ENCODE measurements around the gene VPS13D.

VPS13D gene

DNA sequence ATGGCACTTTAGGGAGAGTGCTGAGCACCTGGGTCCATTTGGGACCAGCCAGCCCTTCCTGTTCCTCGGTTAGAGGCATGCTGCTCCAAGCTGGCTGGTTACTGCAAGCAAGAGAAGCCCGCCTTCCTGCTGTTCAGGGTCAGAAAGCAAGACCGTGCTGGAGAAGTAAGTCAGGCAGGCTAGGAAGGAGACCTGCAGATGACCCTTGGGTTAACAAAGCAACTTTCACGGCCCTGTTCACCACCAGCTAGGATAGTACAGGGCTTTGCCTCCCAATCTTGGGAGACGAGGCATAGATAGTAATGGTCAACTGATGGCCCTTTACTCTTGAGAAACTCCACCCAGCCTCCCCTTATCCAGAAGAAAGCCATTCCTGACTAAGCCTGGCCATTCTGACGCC is 252.1 kb downstream of the VPS13D start:
- no peak overlapping the region for H3K4me3 Mint-ChIP-seq
- intact Hi-C loops (cut with micrococcal nuclease) = no loop called here
- H3K27me3 Mint-ChIP-seq = no peaks in the 10 kb centered on the region
- H3K9me3 Mint-ChIP-seq = no peaks in the 10 kb centered on the region
- H3K4me1 Mint-ChIP-seq (ENCODE audit: low read depth) = peaks cover 26% of the 10 kb centered on the region
- no peak overlapping the region for H3K27ac Mint-ChIP-seq
- H3K36me3 Mint-ChIP-seq (ENCODE audit: low read depth) = peaks cover 84% of the 10 kb centered on the region

DNA sequence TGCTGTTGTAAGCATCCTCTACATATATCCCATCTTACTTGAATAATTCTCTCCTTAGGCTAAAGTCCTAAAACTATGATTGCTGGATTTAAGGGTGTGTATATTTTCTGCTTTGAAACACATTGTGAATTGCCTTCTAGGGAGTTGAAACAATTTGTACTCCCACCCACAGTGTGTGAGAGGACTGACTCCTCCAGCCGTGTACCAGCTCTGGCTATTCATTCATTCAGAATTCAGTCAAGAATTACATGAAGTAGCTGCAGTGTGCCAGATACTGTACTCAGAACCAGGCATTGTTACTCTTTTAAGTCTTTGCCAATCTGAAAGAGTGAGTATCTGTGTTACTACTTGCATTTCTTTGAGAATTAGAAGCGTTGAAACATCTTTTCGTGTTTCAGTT is 253.2 kb downstream of the VPS13D start:
- H3K27ac Mint-ChIP-seq = no peak overlapping the region
- H3K36me3 Mint-ChIP-seq (ENCODE audit: low read depth) = peaks cover 84% of the 10 kb centered on the region
- H3K9me3 Mint-ChIP-seq = no peaks in the 10 kb centered on the region
- no peak overlapping the region for H3K4me3 Mint-ChIP-seq
- peaks cover 23% of the 10 kb centered on the region for H3K4me1 Mint-ChIP-seq (ENCODE audit: low read depth)
- H3K27me3 Mint-ChIP-seq = no peaks in the 10 kb centered on the region
- intact Hi-C loops (cut with micrococcal nuclease) = no loop called here

DNA sequence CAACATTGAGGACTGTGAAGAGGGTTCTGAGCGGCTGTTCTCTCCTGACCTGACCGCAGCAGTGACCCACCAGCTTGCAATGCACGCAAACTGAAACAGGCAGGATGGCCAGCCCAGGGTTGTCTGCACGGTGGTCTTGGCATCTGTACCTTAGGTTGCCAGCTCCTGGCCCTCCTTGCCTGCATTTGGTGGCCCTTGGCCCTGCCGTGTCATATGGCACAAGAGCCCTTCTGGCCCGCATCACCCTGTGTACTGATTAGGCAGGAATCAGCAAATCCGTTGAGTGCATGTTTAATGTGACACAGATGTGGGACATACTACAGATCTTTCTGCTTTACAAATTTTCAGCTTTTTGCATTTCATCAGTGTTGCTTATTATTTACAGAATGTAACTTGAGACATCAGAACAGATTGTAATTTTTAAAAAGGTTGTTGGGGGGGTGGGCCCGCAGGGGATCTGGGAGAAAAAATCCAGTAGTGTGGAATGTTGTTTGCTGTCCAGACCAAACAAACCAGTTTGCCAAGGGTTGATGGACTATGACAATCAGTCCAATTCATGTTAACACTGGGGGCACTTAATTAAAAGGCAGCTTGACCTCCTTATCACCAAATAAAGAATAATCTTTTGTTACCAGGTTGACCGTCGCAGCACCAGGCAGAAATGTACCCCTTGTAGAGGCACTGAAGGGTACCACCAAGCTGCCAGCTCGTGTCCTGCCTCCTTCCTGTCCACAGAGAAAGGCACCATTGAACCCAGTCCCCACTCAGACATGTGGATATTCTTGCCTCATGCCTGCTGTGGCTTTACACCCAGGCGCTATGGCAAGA is 255.6 kb downstream of the VPS13D start:
- Mint-ChIP-seq H3K36me3 (ENCODE audit: low read depth) (peaks cover 68% of the 10 kb centered on the region), H3K4me1 (ENCODE audit: low read depth) (peaks cover 9% of the 10 kb centered on the region), H3K9me3 (no peaks in the 10 kb centered on the region), H3K27me3 (no peaks in the 10 kb centered on the region), H3K4me3 (no peak overlapping the region), H3K27ac (no peak overlapping the region)
- intact Hi-C loops (cut with micrococcal nuclease) = no loop called here

DNA sequence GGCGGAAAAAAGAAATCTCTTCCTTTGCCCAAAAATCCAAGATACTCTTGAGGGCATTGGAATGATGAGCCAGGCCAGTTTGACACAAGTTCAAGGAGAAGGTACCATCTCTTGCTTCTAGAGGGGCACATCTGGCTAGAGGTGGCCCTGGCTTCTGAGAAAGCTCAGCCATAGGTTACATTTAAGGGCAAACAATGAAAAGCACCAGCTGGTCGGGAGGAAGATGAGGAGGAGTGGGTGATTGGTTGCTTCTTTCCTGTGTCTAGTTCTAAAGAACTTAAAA is 256.2 kb downstream of the VPS13D start:
- no peaks in the 10 kb centered on the region for H3K27me3 Mint-ChIP-seq
- no peaks in the 10 kb centered on the region for H3K9me3 Mint-ChIP-seq
- no peak overlapping the region for H3K4me3 Mint-ChIP-seq
- peaks cover 68% of the 10 kb centered on the region for H3K36me3 Mint-ChIP-seq (ENCODE audit: low read depth)
- peaks cover 5% of the 10 kb centered on the region for H3K4me1 Mint-ChIP-seq (ENCODE audit: low read depth)
- intact Hi-C loops (cut with micrococcal nuclease) = no loop called here
- no peak overlapping the region for H3K27ac Mint-ChIP-seq

DNA sequence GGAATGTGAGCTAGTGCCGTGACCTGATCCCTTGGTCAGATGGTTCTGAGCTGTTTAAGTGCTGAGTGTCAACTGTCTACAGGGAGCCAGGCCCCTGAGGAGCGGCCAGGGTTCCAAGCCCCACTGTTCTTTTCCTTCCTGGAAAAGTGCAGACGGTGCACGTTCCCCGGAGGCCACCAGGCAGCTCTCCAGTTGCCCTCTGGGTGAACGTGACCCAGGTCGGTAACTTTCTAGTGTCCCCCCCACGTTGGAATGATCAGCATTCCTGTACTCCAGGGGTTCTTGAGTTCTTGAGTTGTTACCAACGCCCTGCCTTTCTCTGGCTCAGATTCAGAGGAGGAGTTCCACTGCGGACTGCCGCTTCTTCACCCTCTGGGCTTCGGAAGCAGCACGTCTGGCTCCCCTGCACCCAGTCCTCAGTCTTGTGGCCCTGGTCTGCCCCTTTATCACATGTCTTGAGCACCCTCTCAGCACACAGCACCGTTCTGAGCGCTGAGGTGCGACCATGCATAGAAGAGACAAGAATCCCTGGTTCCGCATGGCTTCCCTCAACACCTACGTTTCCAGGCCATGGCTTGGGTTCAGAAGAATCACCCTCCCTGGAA is 256.7 kb downstream of the VPS13D start:
- peaks cover 67% of the 10 kb centered on the region for H3K36me3 Mint-ChIP-seq (ENCODE audit: low read depth)
- no peak overlapping the region for H3K27ac Mint-ChIP-seq
- no peaks in the 10 kb centered on the region for H3K27me3 Mint-ChIP-seq
- no peaks in the 10 kb centered on the region for H3K9me3 Mint-ChIP-seq
- intact Hi-C loops (cut with micrococcal nuclease) = no loop called here
- no peaks in the 10 kb centered on the region for H3K4me1 Mint-ChIP-seq (ENCODE audit: low read depth)
- no peak overlapping the region for H3K4me3 Mint-ChIP-seq

DNA sequence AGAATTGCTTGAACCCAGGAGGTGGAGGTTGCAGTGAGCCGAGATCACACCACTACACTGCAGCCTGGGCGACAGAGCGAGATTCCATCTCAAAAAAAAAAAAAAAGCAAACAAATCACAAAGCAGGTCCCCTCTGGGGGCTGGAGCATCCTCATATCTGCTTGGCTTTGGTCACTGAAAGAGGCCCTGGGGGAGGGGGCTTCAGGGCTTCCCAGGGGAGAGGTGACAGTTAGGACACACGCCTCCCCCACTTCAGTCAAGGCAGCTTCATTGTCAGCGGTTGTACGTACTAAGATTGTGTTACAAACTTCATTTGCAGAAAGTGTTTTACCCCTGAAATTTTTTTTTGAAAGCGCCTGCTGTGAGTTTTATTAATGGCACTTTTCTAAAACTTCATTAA is 257.7 kb downstream of the VPS13D start:
- intact Hi-C loops (cut with micrococcal nuclease) = no loop called here
- Mint-ChIP-seq H3K4me3 (no peak overlapping the region), H3K27me3 (no peaks in the 10 kb centered on the region), H3K27ac (no peak overlapping the region), H3K36me3 (ENCODE audit: low read depth) (peaks cover 68% of the 10 kb centered on the region), H3K9me3 (no peaks in the 10 kb centered on the region), H3K4me1 (ENCODE audit: low read depth) (no peaks in the 10 kb centered on the region)

DNA sequence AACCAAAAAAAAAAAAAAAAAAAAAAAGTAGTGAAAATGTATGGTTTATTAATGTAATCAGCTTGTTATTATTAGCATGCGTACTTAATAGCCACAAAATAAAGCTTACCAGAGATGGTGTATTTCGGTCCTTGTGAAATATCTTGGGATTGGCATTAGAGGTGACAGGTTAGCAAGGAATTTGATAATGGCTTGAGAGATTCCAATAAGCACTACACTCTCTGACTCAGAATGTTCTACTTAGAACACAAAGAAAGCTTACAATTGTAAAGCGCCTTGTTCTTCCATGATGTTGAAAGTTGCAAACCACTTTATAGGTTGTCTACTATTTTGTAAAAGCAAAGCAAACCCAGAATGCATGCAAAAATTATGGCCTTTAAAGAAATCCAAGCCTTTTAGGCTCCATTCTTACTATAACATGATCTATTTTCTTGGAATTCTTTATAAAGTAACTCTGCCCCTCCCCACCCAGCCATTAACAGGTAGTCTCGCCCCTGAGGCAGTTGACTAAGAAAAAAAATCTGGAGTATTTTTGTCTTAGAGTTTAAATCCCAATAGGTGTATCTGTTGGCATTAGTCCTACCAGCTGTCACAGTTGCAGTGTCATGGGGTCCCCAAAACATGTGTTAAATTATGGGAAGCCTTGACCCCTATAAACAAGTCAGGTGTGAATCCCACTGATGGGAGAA is 259.0 kb downstream of the VPS13D start:
- Mint-ChIP-seq H3K27ac (no peak overlapping the region), H3K9me3 (no peaks in the 10 kb centered on the region), H3K36me3 (ENCODE audit: low read depth) (peaks cover 65% of the 10 kb centered on the region), H3K27me3 (no peaks in the 10 kb centered on the region), H3K4me3 (no peak overlapping the region), H3K4me1 (ENCODE audit: low read depth) (no peaks in the 10 kb centered on the region)
- intact Hi-C loops (cut with micrococcal nuclease) = no loop called here

DNA sequence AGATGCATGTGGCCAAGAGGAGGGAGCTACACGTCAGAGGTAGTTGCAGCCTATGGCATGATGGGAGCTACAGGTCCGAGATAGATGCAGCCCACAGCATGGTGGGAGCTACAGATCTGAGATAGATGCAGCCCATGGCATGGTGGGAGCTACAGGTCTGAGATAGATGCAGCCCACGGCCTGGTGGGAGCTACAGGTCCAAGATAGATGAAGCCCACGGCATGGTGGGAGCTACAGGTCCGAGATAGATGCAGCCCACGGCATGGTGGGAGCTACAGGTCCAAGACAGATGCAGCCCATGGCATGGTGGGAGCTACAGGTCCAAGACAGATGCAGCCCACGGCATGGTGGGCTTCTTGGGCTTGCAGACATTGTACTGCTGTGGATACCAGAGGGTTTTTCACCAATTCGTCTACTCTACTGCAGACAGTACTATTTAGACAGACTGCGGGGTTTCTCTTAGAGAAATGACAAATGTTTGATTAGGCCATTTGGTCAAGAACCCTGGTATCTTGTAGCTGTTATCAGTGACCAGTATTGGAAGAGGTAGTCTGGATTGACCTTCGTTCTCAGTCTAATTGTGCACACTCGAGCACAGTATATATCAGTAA is 260.8 kb downstream of the VPS13D start:
- Mint-ChIP-seq H3K4me1 (ENCODE audit: low read depth) (no peaks in the 10 kb centered on the region), H3K27me3 (no peaks in the 10 kb centered on the region), H3K9me3 (no peaks in the 10 kb centered on the region), H3K27ac (no peak overlapping the region), H3K4me3 (no peak overlapping the region), H3K36me3 (ENCODE audit: low read depth) (peaks cover 47% of the 10 kb centered on the region)
- intact Hi-C loops (cut with micrococcal nuclease) = no loop called here

DNA sequence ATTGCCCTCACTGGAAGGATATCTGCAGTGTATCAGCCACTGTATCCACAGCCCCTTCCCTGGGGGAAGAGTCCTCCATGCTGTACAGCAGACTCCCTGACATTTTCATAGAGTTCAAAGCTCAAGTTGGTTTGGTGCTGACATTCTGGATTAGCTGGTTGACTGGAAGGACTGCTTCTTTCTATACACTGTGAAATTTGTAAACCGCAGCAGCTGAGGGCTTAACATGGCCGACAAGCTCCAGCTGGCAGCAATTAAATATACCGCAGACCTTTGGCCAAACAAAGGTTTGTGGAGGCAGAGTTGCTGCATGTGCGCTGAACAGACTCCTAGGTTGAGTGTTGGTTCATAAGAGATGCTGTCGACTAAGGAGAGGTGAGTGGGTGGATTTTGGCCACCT is 261.8 kb downstream of the VPS13D start:
- no peaks in the 10 kb centered on the region for H3K27me3 Mint-ChIP-seq
- H3K27ac Mint-ChIP-seq = no peak overlapping the region
- no peaks in the 10 kb centered on the region for H3K4me1 Mint-ChIP-seq (ENCODE audit: low read depth)
- intact Hi-C loops (cut with micrococcal nuclease) = no loop called here
- H3K9me3 Mint-ChIP-seq = no peaks in the 10 kb centered on the region
- peaks cover 38% of the 10 kb centered on the region for H3K36me3 Mint-ChIP-seq (ENCODE audit: low read depth)
- no peak overlapping the region for H3K4me3 Mint-ChIP-seq

DNA sequence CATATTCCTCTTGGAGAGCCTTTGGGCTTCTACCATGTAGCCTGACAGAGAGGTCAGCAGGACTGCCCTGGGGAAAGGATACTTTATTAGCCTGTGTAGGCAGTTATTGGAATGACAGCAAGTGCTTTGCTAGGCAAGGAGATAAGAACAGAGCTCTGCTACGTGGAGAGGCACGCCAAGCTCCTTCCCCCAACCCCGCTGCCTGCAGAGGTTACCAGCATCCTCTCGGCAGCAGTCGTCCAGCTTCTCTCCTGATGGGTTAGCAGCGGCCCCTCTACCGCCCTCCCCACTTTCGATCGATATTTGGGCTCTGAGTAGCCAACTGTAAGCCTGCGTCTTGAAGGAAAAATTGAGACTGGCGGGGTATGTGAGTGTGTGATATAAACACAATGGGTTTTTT is 265.9 kb downstream of the VPS13D start:
- no peaks in the 10 kb centered on the region for H3K4me1 Mint-ChIP-seq (ENCODE audit: low read depth)
- H3K27me3 Mint-ChIP-seq = no peaks in the 10 kb centered on the region
- H3K27ac Mint-ChIP-seq = no peak overlapping the region
- H3K4me3 Mint-ChIP-seq = no peak overlapping the region
- peaks cover 46% of the 10 kb centered on the region for H3K36me3 Mint-ChIP-seq (ENCODE audit: low read depth)
- H3K9me3 Mint-ChIP-seq = no peaks in the 10 kb centered on the region
- intact Hi-C loops (cut with micrococcal nuclease) = no loop called here

DNA sequence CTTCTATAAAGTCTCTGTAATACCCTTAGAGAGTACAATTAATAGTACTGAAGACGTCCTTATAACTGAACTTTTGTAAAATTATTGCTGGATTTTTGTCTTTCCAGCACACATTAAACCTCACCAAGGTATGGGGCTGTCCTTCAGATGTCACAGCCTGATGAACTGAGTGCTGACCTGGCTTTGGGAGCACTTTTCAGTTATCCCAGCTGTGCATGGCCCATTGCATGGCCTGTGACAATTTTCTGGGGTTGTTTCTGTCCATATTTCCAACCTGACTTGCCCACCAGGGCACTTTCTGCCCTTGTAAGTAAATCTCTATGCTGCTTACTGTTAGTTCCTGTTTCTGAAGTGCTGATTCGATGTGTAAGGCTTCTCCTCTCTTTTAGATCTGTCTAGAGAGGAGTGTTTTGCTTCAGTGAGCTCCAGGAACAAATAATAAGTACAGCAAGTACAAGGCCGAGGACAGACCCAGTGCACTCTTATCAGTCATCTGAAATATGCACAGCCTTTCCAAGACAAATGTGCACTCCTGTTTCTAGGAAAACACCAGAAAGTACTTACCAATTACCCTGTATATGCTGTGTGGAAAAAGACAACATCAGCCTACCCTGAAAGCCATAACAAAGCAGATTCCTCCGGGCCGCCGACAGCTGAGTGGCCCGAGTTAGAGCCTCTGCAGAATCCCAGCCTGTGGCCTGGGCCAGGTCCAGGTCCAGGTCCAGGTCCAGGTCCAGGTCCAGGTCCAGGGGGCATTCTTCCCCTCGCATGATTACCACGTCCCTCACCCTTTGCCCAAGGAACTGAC is 266.5 kb downstream of the VPS13D start:
- Mint-ChIP-seq H3K4me3 (no peak overlapping the region), H3K36me3 (ENCODE audit: low read depth) (peaks cover 44% of the 10 kb centered on the region), H3K27me3 (no peaks in the 10 kb centered on the region), H3K9me3 (no peaks in the 10 kb centered on the region), H3K27ac (no peak overlapping the region), H3K4me1 (ENCODE audit: low read depth) (no peaks in the 10 kb centered on the region)
- intact Hi-C loops (cut with micrococcal nuclease) = no loop called here

DNA sequence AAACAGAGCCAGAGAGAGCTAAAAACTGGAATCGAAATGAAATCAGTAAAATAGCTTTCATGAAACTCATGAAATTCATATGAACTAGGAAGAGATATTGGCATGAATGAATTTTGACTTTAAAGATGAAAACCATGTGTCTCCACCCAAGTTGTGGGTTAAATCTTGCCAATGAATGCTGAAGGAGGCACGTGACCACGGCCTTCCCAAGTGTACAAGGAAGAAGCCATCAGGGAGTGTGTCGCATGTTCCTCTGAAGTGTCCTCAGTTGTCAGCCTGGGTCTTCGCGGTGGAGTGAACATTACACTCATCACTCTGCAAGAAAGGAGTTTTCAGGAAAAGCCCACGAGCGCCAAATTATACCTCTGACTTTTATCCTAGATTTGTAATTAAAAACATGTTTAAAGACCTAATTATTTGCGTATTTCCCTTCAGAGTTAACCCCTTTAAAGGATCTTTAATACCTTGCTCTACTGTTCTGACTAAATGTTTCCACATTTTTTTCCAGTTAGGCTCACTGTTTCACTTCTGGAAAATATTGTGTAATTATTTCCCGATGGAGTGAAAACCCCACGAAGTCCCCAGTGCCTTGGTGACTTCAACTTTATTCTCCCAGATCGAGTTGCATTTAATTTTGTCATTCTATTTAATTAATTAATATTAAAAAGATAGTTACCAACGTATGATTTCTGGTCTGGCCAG is 269.9 kb downstream of the VPS13D start:
- Mint-ChIP-seq H3K36me3 (ENCODE audit: low read depth) (peaks cover 59% of the 10 kb centered on the region), H3K27ac (no peak overlapping the region), H3K9me3 (no peaks in the 10 kb centered on the region), H3K4me1 (ENCODE audit: low read depth) (no peaks in the 10 kb centered on the region), H3K4me3 (no peak overlapping the region), H3K27me3 (no peaks in the 10 kb centered on the region)
- intact Hi-C loops (cut with micrococcal nuclease) = no loop called here

DNA sequence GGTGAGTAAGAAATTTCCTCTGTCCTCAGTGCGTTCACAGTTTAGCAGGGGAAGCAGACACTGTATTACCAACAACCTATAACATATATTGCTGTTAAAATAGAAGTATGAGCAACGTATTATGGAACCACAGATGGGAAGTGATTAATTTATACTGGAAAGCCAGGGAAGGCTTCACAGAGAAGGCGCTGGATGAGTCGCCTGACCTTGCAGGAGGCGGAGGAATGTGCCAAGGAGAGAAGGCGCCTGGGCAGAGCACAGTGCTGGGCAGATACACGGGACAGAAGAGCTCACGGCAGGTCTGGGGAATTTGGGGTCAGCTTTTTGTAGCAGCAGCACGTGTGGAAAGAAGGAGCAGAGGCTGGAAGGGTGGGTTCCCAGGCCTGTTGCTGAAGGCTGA is 271.8 kb downstream of the VPS13D start:
- no peaks in the 10 kb centered on the region for H3K9me3 Mint-ChIP-seq
- no peak overlapping the region for H3K4me3 Mint-ChIP-seq
- no peak overlapping the region for H3K27ac Mint-ChIP-seq
- H3K36me3 Mint-ChIP-seq (ENCODE audit: low read depth) = peaks cover 77% of the 10 kb centered on the region
- no peaks in the 10 kb centered on the region for H3K27me3 Mint-ChIP-seq
- intact Hi-C loops (cut with micrococcal nuclease) = no loop called here
- H3K4me1 Mint-ChIP-seq (ENCODE audit: low read depth) = no peaks in the 10 kb centered on the region

All from dendritic cell treated with granulocyte-macrophage colony-stimulating factor and Interleukin-4, amounts not matched to agents 40 ng/mL and 50 ng/mL, for 4 days (primary cell).